ENCODE data around the gene HSP90AB1. TPM values are rescaled to one million over a fixed set of nuclear protein-coding genes. Genes with fewer than 3 reads are reported as not detected.

The HSP90AB1 gene
- total RNA-seq, 6 experiments from 2014 or later, result 847 to 1,026 (median 920) TPM

- Mint-ChIP-seq H3K4me3 (peak within 1 kb of the TSS; percentile 93), H3K36me3 (ENCODE audit: low read depth) (peaks cover 42% of the 10 kb centered on the region), H3K9me3 (no peaks in the 10 kb centered on the region), H3K4me1 (ENCODE audit: low read depth) (peaks cover 51% of the 10 kb centered on the region), H3K27me3 (ENCODE audit: insufficient read depth) (peaks cover 27% of the 10 kb centered on the region), H3K27ac (peak within 1 kb of the TSS; percentile 84)
- TF ChIP-seq CTCF (IDR thresholded peaks at IDR 0.05), result peak; percentile 84
- peak; percentile 55 for DNase-seq
These were observed 10.3 kb downstream of the HSP90AB1 start, which contains the start of gene SLC35B2 for GRCh38 chr6:44257025-44257752. SLC35B2 (minus strand) TSS chr6:44257528; CDS start chr6:44257410, 118 bp downstream.

GRCh38 chr6:44257753-44258324 lies 10.9 kb downstream of the HSP90AB1 start:
- H3K27ac Mint-ChIP-seq, result peak overlapping the region; percentile 84
- no peak for DNase-seq
- H3K4me1 Mint-ChIP-seq (ENCODE audit: low read depth), result peaks cover 55% of the 10 kb centered on the region

GRCh38 chr6:44258325-44258863 lies 11.5 kb downstream of the HSP90AB1 start:
- Mint-ChIP-seq H3K36me3 (ENCODE audit: low read depth) (peaks cover 29% of the 10 kb centered on the region), H3K27me3 (ENCODE audit: insufficient read depth) (peaks cover 27% of the 10 kb centered on the region), H3K27ac (peak overlapping the region; percentile 84), H3K4me1 (ENCODE audit: low read depth) (peaks cover 55% of the 10 kb centered on the region), H3K9me3 (no peaks in the 10 kb centered on the region), H3K4me3 (peak overlapping the region; percentile 89; the same call in 1 of the 2 replicates)
- no peak for TF ChIP-seq CTCF (IDR thresholded peaks at IDR 0.05)
- no peak for DNase-seq

More at GRCh38 chr6:44257753-44258324, 10.9 kb downstream of the HSP90AB1 start:
- H3K27me3 Mint-ChIP-seq (ENCODE audit: insufficient read depth), result peaks cover 27% of the 10 kb centered on the region
- H3K4me3 Mint-ChIP-seq, result peak overlapping the region; percentile 89
- H3K9me3 Mint-ChIP-seq, result no peaks in the 10 kb centered on the region
- peak; percentile 38 for TF ChIP-seq CTCF (IDR thresholded peaks at IDR 0.05)
- peaks cover 35% of the 10 kb centered on the region for H3K36me3 Mint-ChIP-seq (ENCODE audit: low read depth)

GRCh38 chr6:44258921-44259320 lies 12.0 kb downstream of the HSP90AB1 start:
- Mint-ChIP-seq H3K27me3 (ENCODE audit: insufficient read depth) (peaks cover 27% of the 10 kb centered on the region), H3K27ac (no peak overlapping the region), H3K36me3 (ENCODE audit: low read depth) (peaks cover 24% of the 10 kb centered on the region), H3K4me1 (ENCODE audit: low read depth) (peaks cover 55% of the 10 kb centered on the region), H3K4me3 (no peak overlapping the region), H3K9me3 (no peaks in the 10 kb centered on the region)
- TF ChIP-seq CTCF (IDR thresholded peaks at IDR 0.05), result no peak
- no peak for DNase-seq

GRCh38 chr6:44260011-44260410 lies 13.1 kb downstream of the HSP90AB1 start:
- H3K4me3 Mint-ChIP-seq, result no peak overlapping the region
- H3K4me1 Mint-ChIP-seq (ENCODE audit: low read depth), result peaks cover 53% of the 10 kb centered on the region
- peaks cover 23% of the 10 kb centered on the region for H3K27me3 Mint-ChIP-seq (ENCODE audit: insufficient read depth)

More at GRCh38 chr6:44260011-44260410, 13.1 kb downstream of the HSP90AB1 start:
- TF ChIP-seq CTCF (IDR thresholded peaks at IDR 0.05), result no peak
- DNase-seq, result no peak
- Mint-ChIP-seq H3K36me3 (ENCODE audit: low read depth) (peaks cover 14% of the 10 kb centered on the region; the same call in 1 of the 2 replicates), H3K27ac (no peak overlapping the region), H3K9me3 (no peaks in the 10 kb centered on the region)

Measured in HFFc6 (cell line).